ENCODE results near the gene ESYT2. TPM values are rescaled to one million over a fixed set of nuclear protein-coding genes. Genes with fewer than 3 reads are reported as not detected.

Gene ESYT2
- total and polyA plus RNA-seq, 9 of the 15 experiments (the other 6 are each of a cell fraction or from before 2014, with no cell fraction given), result 5.8 to 86.9 (median 64.7) TPM

- no peak for TF ChIP-seq ARID4B (CRISPR knock-in tag; IDR thresholded peaks at IDR 0.05)
- TF ChIP-seq HMGN3 (IDR thresholded peaks at IDR 0.05; ENCODE audit: borderline replicate concordance, extremely low read depth, insufficient read length, low read depth, low read length), result no peak
- TF ChIP-seq ZBTB33 (CRISPR knock-in tag; IDR thresholded peaks at IDR 0.05), result peak; percentile 100
- TF ChIP-seq POLR2G (IDR thresholded peaks at IDR 0.05; ENCODE audit: low read depth, low read length), result peak; percentile 42; the same call in 1 of the 2 replicates
- peak in 1 of 2 experiments; percentile 78; a peak in 1 of 3 replicates for TF ChIP-seq CBX3 (IDR thresholded peaks at IDR 0.05; ENCODE audit: borderline replicate concordance in 1 of 2, low read length in 2 of 2)
- TF ChIP-seq CTCFL (IDR thresholded peaks at IDR 0.05; ENCODE audit: borderline replicate concordance, insufficient read depth, low read depth, low read length, poor library complexity, severe bottlenecking), result no peak
- TF ChIP-seq RBM22 (IDR thresholded peaks at IDR 0.05; ENCODE audit: low read depth, low read length, poor library complexity, severe bottlenecking), result peak; percentile 41
- no peak for TF ChIP-seq MEF2A (IDR thresholded peaks at IDR 0.05; ENCODE audit: control insufficient read depth, low read depth, low read length)
- no peak for TF ChIP-seq ARID1B (IDR thresholded peaks at IDR 0.05)
- TF ChIP-seq CEBPG (CRISPR knock-in tag; IDR thresholded peaks at IDR 0.05), result no peak
- 0 out of 4 replicates have a peak, but pooled peaks of 1 of the 2 experiments have one; percentile 6 for TF ChIP-seq CEBPG (tag; conservative IDR thresholded peaks at IDR 0.05 in 1 of 2, IDR thresholded peaks at IDR 0.05 in 1 of 2)
- TF ChIP-seq ZFP30 (CRISPR knock-in tag; IDR thresholded peaks at IDR 0.05; ENCODE audit: borderline replicate concordance), result no peak
- peak; percentile 84; the same call in 1 of the 2 replicates for TF ChIP-seq CBX1 (IDR thresholded peaks at IDR 0.05; ENCODE audit: low read depth)
- TF ChIP-seq FUS (optimal IDR thresholded peaks at IDR 0.05; ENCODE audit: low read depth, low read length), result peak; percentile 68
- no peak for TF ChIP-seq WHSC1 (IDR thresholded peaks at IDR 0.05; ENCODE audit: low read length)
- peak; percentile 14; the same call in 1 of the 2 replicates for TF ChIP-seq ATF3 (IDR thresholded peaks at IDR 0.05)
- no peak for TF ChIP-seq ATF3 (CRISPR knock-in tag; conservative IDR thresholded peaks at IDR 0.05)
Observed at GRCh38 chr7:158805937-158806336, 23.4 kb downstream of the ESYT2 start (continued).

All from K562 (cell line).